KBM-7 (cell line): Measurements from ENCODE around the gene LARGE1.
A peak's percentile ranks its signal among the peaks of the same experiment; 100 is the strongest.
"Not testable (repeated sequence)": the region's sequence is repeated elsewhere in the genome, so short reads cannot be mapped to it uniquely, and the experiment has no call there.

Experiments
- DNase-seq: peaks from one replicate; pipeline ENCODE4 v3.0.0-alpha.2; 2015
- in situ Hi-C: fragments of 300-500 bp; cut with MboI; formaldehyde crosslinking; loops from 2 replicates; pipeline ENCODE4 v1.14.3; 2020; ENCODE audit warnings: low sequenced_read_pairs, low pct_unique_long_range_greater_than_20kb, mixed read lengths

LARGE1 gene

GRCh38 chr22:33865248-33865647 is 55.0 kb downstream of the LARGE1 start:
- in situ Hi-C loops: no loop called here
- no peak for DNase-seq

- DNase-seq: no peak
- in situ Hi-C loops: no loop called here
These were observed 55.5 kb downstream of the LARGE1 start for GRCh38 chr22:33864723-33865130.

GRCh38 chr22:33861216-33861875 is 58.9 kb downstream of the LARGE1 start:
- in situ Hi-C loops: no loop called here
- no peak for DNase-seq

GRCh38 chr22:33860386-33860785 is 59.9 kb downstream of the LARGE1 start:
- in situ Hi-C loops: no loop called here
- DNase-seq: no peak

GRCh38 chr22:33859311-33859710 is 61.0 kb downstream of the LARGE1 start:
- in situ Hi-C loops: no loop called here
- DNase-seq: no peak

GRCh38 chr22:33858653-33859052 is 61.6 kb downstream of the LARGE1 start:
- DNase-seq, in situ Hi-C loops: not testable (repeated sequence)

GRCh38 chr22:33857767-33858166 is 62.5 kb downstream of the LARGE1 start:
- DNase-seq, in situ Hi-C loops: not testable (repeated sequence)

- no peak for DNase-seq
- in situ Hi-C loops: no loop called here
These were observed 65.6 kb downstream of the LARGE1 start for GRCh38 chr22:33854724-33855123.

GRCh38 chr22:33853200-33854097 is 66.8 kb downstream of the LARGE1 start:
- peak; percentile 26 for DNase-seq
- in situ Hi-C loops: no loop called here

GRCh38 chr22:33851821-33852384 is 68.4 kb downstream of the LARGE1 start:
- in situ Hi-C loops: no loop called here
- DNase-seq: no peak

- DNase-seq: no peak
- in situ Hi-C loops: no loop called here
These were observed 69.0 kb downstream of the LARGE1 start for GRCh38 chr22:33851240-33851639.

- no peak for DNase-seq
- in situ Hi-C loops: no loop called here
These were observed 69.6 kb downstream of the LARGE1 start for GRCh38 chr22:33850724-33851123.

GRCh38 chr22:33850193-33850592 is 70.1 kb downstream of the LARGE1 start:
- no peak for DNase-seq
- in situ Hi-C loops: no loop called here

- no peak for DNase-seq
- in situ Hi-C loops: no loop called here
These were observed 72.0 kb downstream of the LARGE1 start for GRCh38 chr22:33848251-33848650.

- no peak for DNase-seq
- in situ Hi-C loops: no loop called here
These were observed 76.0 kb downstream of the LARGE1 start for GRCh38 chr22:33844273-33844672.

GRCh38 chr22:33842421-33843094 is 77.7 kb downstream of the LARGE1 start:
- DNase-seq: no peak
- in situ Hi-C loops: no loop called here

- in situ Hi-C loops: no loop called here
- no peak for DNase-seq
These were observed 78.3 kb downstream of the LARGE1 start for GRCh38 chr22:33842006-33842354.

GRCh38 chr22:33841281-33842005 is 78.8 kb downstream of the LARGE1 start:
- DNase-seq: no peak

GRCh38 chr22:33838644-33839043 is 81.6 kb downstream of the LARGE1 start:
- no peak for DNase-seq
- in situ Hi-C loops: no loop called here

More at GRCh38 chr22:33841281-33842005, 78.8 kb downstream of the LARGE1 start:
- in situ Hi-C loops: no loop called here
